ENCODE results near the gene NBR1. TPM values are rescaled to one million over a fixed set of nuclear protein-coding genes. Genes with fewer than 3 reads are reported as not detected.
"Not testable (repeated sequence)": the region's sequence is repeated elsewhere in the genome, so short reads cannot be mapped to it uniquely, and the experiment has no call there.

The NBR1 gene
- total RNA-seq, 1 donor from 2014 or later = 80.4 TPM

GRCh38 chr17:43140396-43141332 is 30.4 kb upstream of the NBR1 start:
- ATAC-seq = no peak
- intact Hi-C loops (cut with DNase I) = no loop called here
- no peaks in the 10 kb centered on the region for H3K9me3 ChIP-seq
- no peak for TF ChIP-seq CTCF (IDR thresholded peaks at IDR 0.05)
- H3K4me1 ChIP-seq = no peaks in the 10 kb centered on the region
- no peak overlapping the region for H3K4me3 ChIP-seq
- no peak overlapping the region for H3K27ac ChIP-seq
- no peaks in the 10 kb centered on the region for H3K27me3 ChIP-seq
- peaks cover 5% of the 10 kb centered on the region for H3K36me3 ChIP-seq
- no peak for DNase-seq

DNA sequence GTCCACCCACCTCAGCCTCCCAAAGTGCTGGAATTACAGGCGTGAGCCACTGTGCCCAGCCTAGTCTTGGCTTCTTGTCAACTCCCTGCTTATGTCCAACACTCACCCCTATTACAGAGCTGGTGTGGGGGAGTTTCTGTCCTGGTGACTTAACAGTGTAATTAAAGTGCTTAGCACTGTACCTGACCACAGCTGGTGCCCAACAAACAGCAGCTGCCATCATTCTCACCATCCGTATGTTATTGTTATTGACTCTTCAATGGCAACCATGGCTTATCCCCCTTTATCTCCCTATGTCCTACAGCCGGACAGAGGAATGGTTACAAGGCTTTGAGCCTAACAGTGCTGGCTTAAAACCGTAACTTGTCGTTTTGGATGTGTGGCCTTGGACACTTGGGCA is 28.9 kb upstream of the NBR1 start:
- intact Hi-C loops (cut with DNase I) = no loop called here
- Histone ChIP-seq H3K27me3 (no peaks in the 10 kb centered on the region), H3K27ac (no peak overlapping the region), H3K36me3 (peaks cover 5% of the 10 kb centered on the region), H3K9me3 (no peaks in the 10 kb centered on the region), H3K4me1 (no peaks in the 10 kb centered on the region), H3K4me3 (no peak overlapping the region)
- ATAC-seq (no peak), DNase-seq (no peak)
- TF ChIP-seq CTCF (IDR thresholded peaks at IDR 0.05) = no peak

- no peaks in the 10 kb centered on the region for H3K9me3 ChIP-seq
- H3K27ac ChIP-seq = no peak overlapping the region
- no peaks in the 10 kb centered on the region for H3K27me3 ChIP-seq
- H3K4me1 ChIP-seq = no peaks in the 10 kb centered on the region
- ATAC-seq (no peak), DNase-seq (no peak)
- H3K4me3 ChIP-seq = no peak overlapping the region
- TF ChIP-seq CTCF (IDR thresholded peaks at IDR 0.05) = no peak
- intact Hi-C loops (cut with DNase I) = no loop called here
- H3K36me3 ChIP-seq = peaks cover 5% of the 10 kb centered on the region
These were observed 27.8 kb upstream of the NBR1 start for GRCh38 chr17:43143201-43143600.

GRCh38 chr17:43146649-43147048 is 24.4 kb upstream of the NBR1 start:
- ATAC-seq (no peak), DNase-seq (no peak)
- Histone ChIP-seq H3K4me1 (no peaks in the 10 kb centered on the region), H3K27me3 (no peaks in the 10 kb centered on the region), H3K36me3 (peaks cover 5% of the 10 kb centered on the region), H3K9me3 (no peaks in the 10 kb centered on the region), H3K4me3 (no peak overlapping the region), H3K27ac (no peak overlapping the region)
- intact Hi-C loops (cut with DNase I) = no loop called here
- TF ChIP-seq CTCF (IDR thresholded peaks at IDR 0.05) = no peak

GRCh38 chr17:43151880-43152456 is 19.0 kb upstream of the NBR1 start:
- Histone ChIP-seq H3K4me1 (no peaks in the 10 kb centered on the region), H3K27me3 (no peaks in the 10 kb centered on the region), H3K36me3 (no peaks in the 10 kb centered on the region), H3K4me3 (no peak overlapping the region), H3K9me3 (no peaks in the 10 kb centered on the region), H3K27ac (no peak overlapping the region)
- DNase-seq = no peak
- TF ChIP-seq CTCF (IDR thresholded peaks at IDR 0.05) = no peak
- intact Hi-C loops (cut with DNase I) = no loop called here
- ATAC-seq = peak; percentile 91

- H3K27ac ChIP-seq; H3K36me3 ChIP-seq; H3K4me3 ChIP-seq; H3K4me1 ChIP-seq; intact Hi-C loops (cut with DNase I); H3K27me3 ChIP-seq; H3K9me3 ChIP-seq; ATAC-seq; DNase-seq: not testable (repeated sequence)
These were observed 17.7 kb upstream of the NBR1 start for GRCh38 chr17:43153197-43153835.

Measured in upper lobe of right lung (tissue), 1 donor.